IMR-90 (cell line): ENCODE measurements around the gene SNX7. TPM values are rescaled to one million over a fixed set of nuclear protein-coding genes. Genes with fewer than 3 reads are reported as not detected.

ENCODE experiments used
- ATAC-seq: fragments of 200-7000 bp; cut with Tn5 transposase; 2 replicates; pipeline ENCODE4 v1.9.1; 2020; ENCODE audit warnings: low read depth, mild to moderate bottlenecking, moderate library complexity
- BruUV-seq: library from RNA; stranded (reverse); fragments of 400-500 nt; replicated peaks from 2 replicates; lab custom pipeline; 2021; lab: Mats Ljungman, UMichigan
- CTCF ChIA-PET: fragments of 300-600 bp; formaldehyde crosslinking; extraction: SDS; loops from one replicate; lab custom pipeline; 2021; ENCODE audit warnings: antibody characterized with exemption; lab: Yijun Ruan, JAX
- POLR2A ChIA-PET: fragments of 300-600 bp; sonication (Branson Sonifier 250); formaldehyde crosslinking; loops from one replicate; lab custom pipeline; 2022; ENCODE audit warnings: antibody characterized with exemption; ENCODE audit not compliant: unreplicated experiment; lab: Charles Lee
- DNase-seq: peaks from one replicate; pipeline ENCODE4 v3.0.0; 2013
- H2AFZ ChIP-seq: replicated peaks from 2 replicates; pipeline ENCODE3; 2013; ENCODE audit warnings: low read length, mild to moderate bottlenecking; ENCODE audit not compliant: poor library complexity
- H2AK5ac ChIP-seq: 2 replicates; pipeline ENCODE4 v1.6.1; 2013; ENCODE audit warnings: low read depth, low read length, inconsistent platforms
- H2AK9ac ChIP-seq: replicated peaks from 2 replicates; pipeline ENCODE3; 2013; ENCODE audit warnings: mild to moderate bottlenecking, low read depth, low read length, moderate library complexity; ENCODE audit not compliant: poor library complexity
- H2BK120ac ChIP-seq: 2 replicates; pipeline ENCODE4 v1.6.1; 2013; ENCODE audit warnings: low read depth, low read length, inconsistent platforms
- H2BK15ac ChIP-seq: 3 replicates; pipeline ENCODE4 v1.6.1; 2013; ENCODE audit warnings: low read depth, low read length, inconsistent platforms
- H2BK20ac ChIP-seq: 2 replicates; pipeline ENCODE4 v1.6.1; 2013; ENCODE audit warnings: low read depth, mild to moderate bottlenecking, inconsistent platforms, low read length, moderate library complexity
- H2BK5ac ChIP-seq: 2 replicates; pipeline ENCODE4 v1.6.1; 2013; ENCODE audit warnings: mild to moderate bottlenecking, low read depth, low read length, inconsistent platforms; ENCODE audit not compliant: poor library complexity, severe bottlenecking
- H3K14ac ChIP-seq: replicated peaks from 2 replicates; pipeline ENCODE4 v1.6.1; 2013; ENCODE audit warnings: low read depth, low read length, inconsistent platforms
- H3K18ac ChIP-seq: 2 replicates; pipeline ENCODE4 v1.6.1; 2013; ENCODE audit warnings: low read depth, low read length, control low read depth
- H3K23ac ChIP-seq: 2 replicates; pipeline ENCODE4 v1.6.1; 2013; ENCODE audit warnings: low read depth, low read length, inconsistent platforms
- H3K27ac ChIP-seq: 2 replicates; pipeline ENCODE4 v1.5.1; 2013; ENCODE audit warnings: mild to moderate bottlenecking, control low read depth, low read length; ENCODE audit not compliant: insufficient read depth
- H3K27me3 ChIP-seq: 2 replicates; pipeline ENCODE4 v1.6.1; 2013; ENCODE audit warnings: low read length; ENCODE audit not compliant: control insufficient read depth, insufficient read depth
- H3K36me3 ChIP-seq: 2 replicates; pipeline ENCODE4 v1.6.1; 2013; ENCODE audit warnings: low read length, mixed read lengths; ENCODE audit not compliant: control insufficient read depth, insufficient read depth
- H3K4ac ChIP-seq: 2 replicates; pipeline ENCODE4 v1.6.1; 2013; ENCODE audit warnings: low read depth, low read length, inconsistent platforms
- H3K4me1 ChIP-seq: 2 replicates; pipeline ENCODE4 v1.6.1; 2013; ENCODE audit warnings: low read length, mixed read lengths; ENCODE audit not compliant: control insufficient read depth, insufficient read depth
- H3K4me2 ChIP-seq: 2 replicates; pipeline ENCODE4 v1.6.1; 2013; ENCODE audit warnings: low read depth, mild to moderate bottlenecking, control low read depth, low read length, moderate library complexity
- H3K4me3 ChIP-seq: 2 replicates; pipeline ENCODE4 v1.5.1; 2013; ENCODE audit warnings: low read depth, mild to moderate bottlenecking, control low read depth, low read length, moderate library complexity; ENCODE audit not compliant: insufficient read depth
- H3K56ac ChIP-seq: 2 replicates; pipeline ENCODE4 v1.6.1; 2013; ENCODE audit warnings: low read length, inconsistent platforms; ENCODE audit not compliant: insufficient read depth; ENCODE audit errors: extremely low read depth
- H3K79me1 ChIP-seq, 2 experiments: 2 replicates each; pipeline ENCODE4 v1.6.1; 2013; ENCODE audit warnings: low read length in 2 of 2, inconsistent platforms in 1 of 2, low read depth in 1 of 2
- H3K9ac ChIP-seq: 2 replicates; pipeline ENCODE4 v1.6.1; 2013; ENCODE audit warnings: low read depth, low read length, control low read depth
- H3K9me1 ChIP-seq: 2 replicates; pipeline ENCODE4 v1.6.1; 2013; ENCODE audit warnings: low read length, inconsistent platforms; ENCODE audit not compliant: insufficient read depth
- H3K9me3 ChIP-seq: 2 replicates; pipeline ENCODE4 v1.6.1; 2013; ENCODE audit warnings: low read length; ENCODE audit not compliant: control insufficient read depth, insufficient read depth
- H4K20me1 ChIP-seq: 2 replicates; pipeline ENCODE4 v1.6.1; 2013; ENCODE audit warnings: low read length, inconsistent platforms; ENCODE audit not compliant: insufficient read depth
- H4K5ac ChIP-seq: 2 replicates; pipeline ENCODE4 v1.6.1; 2013; ENCODE audit warnings: mild to moderate bottlenecking, low read depth, low read length, control low read depth
- H4K8ac ChIP-seq, 2 experiments: 2 replicates each; pipeline ENCODE4 v1.6.1; 2013; ENCODE audit warnings: low read depth in 2 of 2, low read length in 2 of 2, control low read depth in 1 of 2, inconsistent platforms in 1 of 2
- H4K91ac ChIP-seq: 2 replicates; pipeline ENCODE4 v1.6.1; 2013; ENCODE audit warnings: low read depth, low read length, inconsistent platforms; ENCODE audit not compliant: insufficient read depth
- BHLHE40 ChIP-seq: fragments of 150-350 bp; IDR thresholded peaks from 2 replicates; pipeline ENCODE4 v1.6.1; 2016; ENCODE audit warnings: mild to moderate bottlenecking, low read depth, low read length
- CEBPB ChIP-seq: IDR thresholded peaks from 2 replicates; pipeline ENCODE4 v1.6.1; 2012; ENCODE audit warnings: low read depth, low read length, improper control_type of control experiment
- CHD1 ChIP-seq: IDR thresholded peaks from 2 replicates; pipeline ENCODE4 v1.6.1; 2012; ENCODE audit warnings: low read depth, low read length, improper control_type of control experiment
- ELK1 ChIP-seq: fragments of 150-350 bp; IDR thresholded peaks from 2 replicates; pipeline ENCODE4 v1.6.1; 2016; ENCODE audit warnings: low read depth, mild to moderate bottlenecking, low read length, moderate library complexity, borderline replicate concordance
- FOS ChIP-seq: fragments of 150-350 bp; IDR thresholded peaks from 2 replicates; pipeline ENCODE4 v1.6.1; 2016; ENCODE audit warnings: low read depth, low read length
- MAZ ChIP-seq: IDR thresholded peaks from 2 replicates; pipeline ENCODE4 v1.6.1; 2012; ENCODE audit warnings: low read depth, mild to moderate bottlenecking, low read length, improper control_type of control experiment, moderate library complexity, borderline replicate concordance
- MXI1 ChIP-seq: IDR thresholded peaks from 2 replicates; pipeline ENCODE4 v1.6.1; 2012; ENCODE audit warnings: low read depth, mild to moderate bottlenecking, low read length, moderate library complexity, borderline replicate concordance
- NFE2L2 ChIP-seq: fragments of 150-350 bp; IDR thresholded peaks from 2 replicates; pipeline ENCODE4 v1.6.1; 2016; ENCODE audit warnings: low read depth, mild to moderate bottlenecking, low read length
- RCOR1 ChIP-seq: IDR thresholded peaks from 2 replicates; pipeline ENCODE4 v1.6.1; 2012; ENCODE audit warnings: mild to moderate bottlenecking, low read length, improper control_type of control experiment; ENCODE audit not compliant: insufficient replicate concordance
- RFX5 ChIP-seq: IDR thresholded peaks from 2 replicates; pipeline ENCODE4 v1.8.0; 2012; ENCODE audit warnings: low read depth, mild to moderate bottlenecking, low read length, moderate library complexity
- SMC3 ChIP-seq: fragments of 150-350 bp; IDR thresholded peaks from 2 replicates; pipeline ENCODE4 v1.6.1; 2016; ENCODE audit warnings: low read depth, mild to moderate bottlenecking, antibody characterized with exemption, low read length, moderate library complexity
- USF2 ChIP-seq: fragments of 150-350 bp; IDR thresholded peaks from 2 replicates; pipeline ENCODE4 v1.6.1; 2017; ENCODE audit warnings: mild to moderate bottlenecking, antibody characterized with exemption, low read length, low read depth
- WGBS, 2 experiments: methylation state at CpG; one replicate each; pipeline versions ENCODE4 v1.1.5 to v1.1.7; 2013; ENCODE audit warnings: missing lambda C conversion rate in 2 of 2; ENCODE audit not compliant: insufficient read length in 1 of 2; ENCODE audit errors: extremely low coverage in 2 of 2; 5-methylcytosine and 5-hydroxymethylcytosine counted together
- dilution Hi-C: fragments of 300-500 bp; cut with HindIII; formaldehyde crosslinking; loops from one replicate; pipeline ENCODE4 v1.14.3; 2018; ENCODE audit warnings: low sequenced_read_pairs; ENCODE audit not compliant: unreplicated experiment
- in situ Hi-C: fragments of 300-500 bp; cut with MboI; formaldehyde crosslinking; loops from 3 replicates; pipeline ENCODE4 v1.14.3; 2019; ENCODE audit warnings: low sequenced_read_pairs, inconsistent platforms, mixed read lengths
- intact Hi-C: fragments of 100-400 bp; cut with micrococcal nuclease; formaldehyde crosslinking; loops from 2 replicates; pipeline ENCODE4 v1.10.0; 2022
- polyA plus RNA-seq, 3 experiments: library from polyadenylated mRNA; depleted of rRNA; stranded (reverse); fragments of >200 nt; gene quantifications; 2 replicates each; pipeline ENCODE4 v1.2.3, GENCODE V29; 2012; ENCODE audit warnings: low replicate concordance in 1 of 3
- total RNA-seq: library from RNA; depleted of rRNA; stranded (reverse); fragments of >200 nt; gene quantifications from 2 replicates; pipeline ENCODE4 v1.2.3, GENCODE V29; 2012

SNX7 gene
- total and polyA plus RNA-seq, 2 of the 4 experiments (the other 2 are of a cell fraction): 22.5 to 24.4 TPM

- in situ Hi-C loops: no loop called here
- dilution Hi-C loops: no loop called here
- H3K79me1 ChIP-seq: no peaks in the 10 kb centered on the region; a peak in 1 of 4 replicates
- ATAC-seq (no peak), DNase-seq (no peak)
- H3K27me3 ChIP-seq: no peaks in the 10 kb centered on the region
- ChIA-PET CTCF (no interaction called here), POLR2A (no interaction called here)
- no peaks in the 10 kb centered on the region for H3K9me3 ChIP-seq
- TF ChIP-seq CEBPB (no peak), USF2 (no peak), ELK1 (no peak), CHD1 (no peak), NFE2L2 (no peak), BHLHE40 (no peak), RFX5 (no peak), FOS (no peak), MAZ (no peak), SMC3 (no peak), MXI1 (no peak), RCOR1 (no peak)
- H2AK9ac ChIP-seq: no peak overlapping the region
- no peak overlapping the region for H3K4me2 ChIP-seq
- no peak overlapping the region for H2BK120ac ChIP-seq
- H4K91ac ChIP-seq: no peak overlapping the region
- H3K36me3 ChIP-seq: no peaks in the 10 kb centered on the region
- intact Hi-C loops: no loop called here
- H3K9ac ChIP-seq: no peak overlapping the region
- no peak overlapping the region for H3K56ac ChIP-seq
- no peak overlapping the region for H3K4ac ChIP-seq
- no peak overlapping the region for H3K23ac ChIP-seq
- no peak overlapping the region for H2BK5ac ChIP-seq
- H3K4me1 ChIP-seq: 0 out of 2 replicates have a peak, but pooled peaks cover 2% of the 10 kb centered on the region
- H4K5ac ChIP-seq: no peak overlapping the region
- H3K4me3 ChIP-seq: no peak overlapping the region
- no peaks in the 10 kb centered on the region for H4K20me1 ChIP-seq
- H3K18ac ChIP-seq: no peak overlapping the region
- no peak overlapping the region for H2AFZ ChIP-seq
- no TSS peak for BruUV-seq
- H2BK20ac ChIP-seq: no peak overlapping the region
- H4K8ac ChIP-seq: no peak overlapping the region
- H3K14ac ChIP-seq: no peak overlapping the region
- no CpG with 5 or more reads among the region's 3 CpGs for WGBS, 2 experiments
- H2BK15ac ChIP-seq: no peak overlapping the region
- H2AK5ac ChIP-seq: no peak overlapping the region
- no peak overlapping the region for H3K27ac ChIP-seq
- H3K9me1 ChIP-seq: no peaks in the 10 kb centered on the region; the same call in 1 of the 2 replicates
These were observed 48.4 kb downstream of the SNX7 start for GRCh38 chr1:98709906-98710305.
